OCI-LY7 (cell line): ENCODE data around the gene THRB.

Experiments used
- CTCF ChIP-seq: fragments of 200-600 bp; sonication (generic); conservative IDR thresholded peaks from 2 replicates; pipeline ENCODE4 v1.5.1; 2014; ENCODE audit warnings: mild to moderate bottlenecking, antibody characterized with exemption, low read length, moderate library complexity, mixed read lengths
- EZH2phosphoT487 ChIP-seq: fragments of 200-600 bp; sonication (generic); IDR thresholded peaks from 2 replicates; pipeline ENCODE4 v1.6.1; 2018; ENCODE audit warnings: low read depth, borderline replicate concordance, mild to moderate bottlenecking, mixed run types, antibody characterized with exemption, low read length, moderate library complexity, mixed read lengths

- TF ChIP-seq CTCF, result no peak
- TF ChIP-seq EZH2phosphoT487, result no peak
Measured at GRCh38 chr3:24521420-24522145, 26.9 kb upstream of the THRB start.
